ENCODE data around the gene ARHGAP15.

The ARHGAP15 gene

GRCh38 chr2:143146366-143146765, 17.1 kb downstream of the ARHGAP15 start:
- Histone ChIP-seq H3K27me3 (ENCODE audit: insufficient read depth, insufficient read length) (no peaks in the 10 kb centered on the region), H3K4me1 (ENCODE audit: insufficient read depth, insufficient read length) (no peaks in the 10 kb centered on the region), H3K9me3 (ENCODE audit: insufficient read depth, low read length) (no peaks in the 10 kb centered on the region), H3K36me3 (ENCODE audit: insufficient read depth, insufficient read length, low read length) (no peaks in the 10 kb centered on the region), H3K4me3 (ENCODE audit: insufficient read length, low read depth) (no peak overlapping the region), H3K9ac (ENCODE audit: insufficient read length, low read depth) (no peak overlapping the region)
- no peak for DNase-seq (ENCODE audit: low read depth, low spot score)
- TF ChIP-seq SUZ12 (IDR thresholded peaks at IDR 0.05; ENCODE audit: extremely low read depth, insufficient read depth, insufficient read length) (no peak), ZNF274 (IDR thresholded peaks at IDR 0.05; ENCODE audit: low read depth, low read length) (no peak), YY1 (IDR thresholded peaks at IDR 0.05; ENCODE audit: insufficient read depth, insufficient read length) (no peak)

GRCh38 chr2:143146815-143147530, 17.8 kb downstream of the ARHGAP15 start:
- Histone ChIP-seq H3K27me3 (ENCODE audit: insufficient read depth, insufficient read length) (no peaks in the 10 kb centered on the region), H3K4me1 (ENCODE audit: insufficient read depth, insufficient read length) (no peaks in the 10 kb centered on the region), H3K9me3 (ENCODE audit: insufficient read depth, low read length) (no peaks in the 10 kb centered on the region), H3K9ac (ENCODE audit: insufficient read length, low read depth) (no peak overlapping the region), H3K36me3 (ENCODE audit: insufficient read depth, insufficient read length, low read length) (no peaks in the 10 kb centered on the region), H3K4me3 (ENCODE audit: insufficient read length, low read depth) (no peak overlapping the region)
- no peak for DNase-seq (ENCODE audit: low read depth, low spot score)
- TF ChIP-seq YY1 (IDR thresholded peaks at IDR 0.05; ENCODE audit: insufficient read depth, insufficient read length) (no peak), ZNF274 (IDR thresholded peaks at IDR 0.05; ENCODE audit: low read depth, low read length) (no peak)

- no peaks in the 10 kb centered on the region for H3K36me3 ChIP-seq (ENCODE audit: insufficient read depth, insufficient read length, low read length)
- no peaks in the 10 kb centered on the region for H3K27me3 ChIP-seq (ENCODE audit: insufficient read depth, insufficient read length)
- TF ChIP-seq SUZ12 (IDR thresholded peaks at IDR 0.05; ENCODE audit: extremely low read depth, insufficient read depth, insufficient read length), result no peak
- TF ChIP-seq YY1 (IDR thresholded peaks at IDR 0.05; ENCODE audit: insufficient read depth, insufficient read length), result no peak
- no peak for TF ChIP-seq ZNF274 (IDR thresholded peaks at IDR 0.05; ENCODE audit: low read depth, low read length)
- H3K9me3 ChIP-seq (ENCODE audit: insufficient read depth, low read length), result no peaks in the 10 kb centered on the region
- DNase-seq (ENCODE audit: low read depth, low spot score), result no peak
- H3K4me3 ChIP-seq (ENCODE audit: insufficient read length, low read depth), result no peak overlapping the region
- no peak overlapping the region for H3K9ac ChIP-seq (ENCODE audit: insufficient read length, low read depth)
- H3K4me1 ChIP-seq (ENCODE audit: insufficient read depth, insufficient read length), result no peaks in the 10 kb centered on the region
Observed at GRCh38 chr2:143148011-143148410, 18.8 kb downstream of the ARHGAP15 start.

GRCh38 chr2:143148757-143149156, 19.5 kb downstream of the ARHGAP15 start:
- no peaks in the 10 kb centered on the region for H3K4me1 ChIP-seq (ENCODE audit: insufficient read depth, insufficient read length)
- H3K4me3 ChIP-seq (ENCODE audit: insufficient read length, low read depth), result no peak overlapping the region
- H3K9me3 ChIP-seq (ENCODE audit: insufficient read depth, low read length), result no peaks in the 10 kb centered on the region
- H3K9ac ChIP-seq (ENCODE audit: insufficient read length, low read depth), result no peak overlapping the region
- no peaks in the 10 kb centered on the region for H3K27me3 ChIP-seq (ENCODE audit: insufficient read depth, insufficient read length)
- no peak for DNase-seq (ENCODE audit: low read depth, low spot score)
- no peaks in the 10 kb centered on the region for H3K36me3 ChIP-seq (ENCODE audit: insufficient read depth, insufficient read length, low read length)
- TF ChIP-seq YY1 (IDR thresholded peaks at IDR 0.05; ENCODE audit: insufficient read depth, insufficient read length) (no peak), ZNF274 (IDR thresholded peaks at IDR 0.05; ENCODE audit: low read depth, low read length) (no peak), SUZ12 (IDR thresholded peaks at IDR 0.05; ENCODE audit: extremely low read depth, insufficient read depth, insufficient read length) (no peak)

GRCh38 chr2:143150287-143150686, 21.1 kb downstream of the ARHGAP15 start:
- Histone ChIP-seq H3K4me3 (ENCODE audit: insufficient read length, low read depth) (no peak overlapping the region), H3K9ac (ENCODE audit: insufficient read length, low read depth) (no peak overlapping the region)

GRCh38 chr2:143151111-143151752, 22.0 kb downstream of the ARHGAP15 start:
- TF ChIP-seq YY1 (IDR thresholded peaks at IDR 0.05; ENCODE audit: insufficient read depth, insufficient read length) (no peak), ZNF274 (IDR thresholded peaks at IDR 0.05; ENCODE audit: low read depth, low read length) (no peak), SUZ12 (IDR thresholded peaks at IDR 0.05; ENCODE audit: extremely low read depth, insufficient read depth, insufficient read length) (no peak)
- no peaks in the 10 kb centered on the region for H3K36me3 ChIP-seq (ENCODE audit: insufficient read depth, insufficient read length, low read length)
- no peaks in the 10 kb centered on the region for H3K27me3 ChIP-seq (ENCODE audit: insufficient read depth, insufficient read length)
- H3K4me3 ChIP-seq (ENCODE audit: insufficient read length, low read depth), result no peak overlapping the region
- no peak for DNase-seq (ENCODE audit: low read depth, low spot score)
- H3K9ac ChIP-seq (ENCODE audit: insufficient read length, low read depth), result no peak overlapping the region
- no peaks in the 10 kb centered on the region for H3K4me1 ChIP-seq (ENCODE audit: insufficient read depth, insufficient read length)
- H3K9me3 ChIP-seq (ENCODE audit: insufficient read depth, low read length), result no peaks in the 10 kb centered on the region

More at GRCh38 chr2:143150287-143150686, 21.1 kb downstream of the ARHGAP15 start:
- Histone ChIP-seq H3K27me3 (ENCODE audit: insufficient read depth, insufficient read length) (no peaks in the 10 kb centered on the region), H3K36me3 (ENCODE audit: insufficient read depth, insufficient read length, low read length) (no peaks in the 10 kb centered on the region), H3K9me3 (ENCODE audit: insufficient read depth, low read length) (no peaks in the 10 kb centered on the region), H3K4me1 (ENCODE audit: insufficient read depth, insufficient read length) (no peaks in the 10 kb centered on the region)
- no peak for TF ChIP-seq SUZ12 (IDR thresholded peaks at IDR 0.05; ENCODE audit: extremely low read depth, insufficient read depth, insufficient read length)
- TF ChIP-seq ZNF274 (IDR thresholded peaks at IDR 0.05; ENCODE audit: low read depth, low read length), result no peak
- TF ChIP-seq YY1 (IDR thresholded peaks at IDR 0.05; ENCODE audit: insufficient read depth, insufficient read length), result no peak
- no peak for DNase-seq (ENCODE audit: low read depth, low spot score)

GRCh38 chr2:143152219-143152618, 23.0 kb downstream of the ARHGAP15 start:
- Histone ChIP-seq H3K4me1 (ENCODE audit: insufficient read depth, insufficient read length) (no peaks in the 10 kb centered on the region), H3K9me3 (ENCODE audit: insufficient read depth, low read length) (no peaks in the 10 kb centered on the region), H3K36me3 (ENCODE audit: insufficient read depth, insufficient read length, low read length) (no peaks in the 10 kb centered on the region), H3K27me3 (ENCODE audit: insufficient read depth, insufficient read length) (no peaks in the 10 kb centered on the region), H3K9ac (ENCODE audit: insufficient read length, low read depth) (no peak overlapping the region), H3K4me3 (ENCODE audit: insufficient read length, low read depth) (no peak overlapping the region)
- no peak for TF ChIP-seq SUZ12 (IDR thresholded peaks at IDR 0.05; ENCODE audit: extremely low read depth, insufficient read depth, insufficient read length)
- TF ChIP-seq YY1 (IDR thresholded peaks at IDR 0.05; ENCODE audit: insufficient read depth, insufficient read length), result no peak
- no peak for TF ChIP-seq ZNF274 (IDR thresholded peaks at IDR 0.05; ENCODE audit: low read depth, low read length)
- DNase-seq (ENCODE audit: low read depth, low spot score), result no peak

Measured in NT2/D1 (cell line).